ENCODE measurements around the gene CHKA. TPM values are rescaled to one million over a fixed set of nuclear protein-coding genes. Genes with fewer than 3 reads are reported as not detected.

CHKA gene
- total and polyA plus RNA-seq, 4 donors, result 17.6 to 73.4 (median 49.0) TPM

GRCh38 chr11:68128682-68129327, 7.6 kb upstream of the CHKA start:
- H3K4me3 ChIP-seq, result peak overlapping the region; percentile 1
- TF ChIP-seq CTCF (IDR thresholded peaks at IDR 0.05; ENCODE audit: control extremely low read depth, extremely low read depth), result no peak
- H3K36me3 ChIP-seq (ENCODE audit: control insufficient read depth in 4 of 4, insufficient read depth in 4 of 4, low read length in 4 of 4), result no peaks in the 10 kb centered on the region
- H3K9me3 ChIP-seq (ENCODE audit: control insufficient read depth in 4 of 4, insufficient read depth in 3 of 4, low read length in 3 of 4), result peaks cover 0 to 2% (median 0%) of the 10 kb centered on the region in 4 donors
- DNase-seq, result peak; percentile 77 to 88 (median 81)
- peak overlapping the region in 1 of 2 donors; percentile 23 for H3K27ac ChIP-seq (ENCODE audit: low read depth in 1 of 2, low read length in 1 of 2)
- peaks cover 0 to 12% (median 6%) of the 10 kb centered on the region in 5 donors for H3K4me1 ChIP-seq (ENCODE audit: control insufficient read depth in 5 of 5, insufficient read depth in 5 of 5, low read length in 5 of 5)
- ATAC-seq (ENCODE audit: insufficient read depth, low FRiP score), result no peak
- no peaks in the 10 kb centered on the region for H3K27me3 ChIP-seq (ENCODE audit: control insufficient read depth in 3 of 3, insufficient read depth in 3 of 3, low read length in 2 of 3)
- H3K9ac ChIP-seq (ENCODE audit: insufficient read depth in 1 of 2, low read length in 2 of 2), result peak overlapping the region in 1 of 2 donors; percentile 26
- WGBS, 2 donors, result 23 to 24% methylated on average over 15 of the region's 15 CpGs

- Histone ChIP-seq H3K9ac (ENCODE audit: insufficient read depth in 1 of 2, low read length in 2 of 2) (peak overlapping the region in 1 of 2 donors; percentile 32), H3K4me3 (peak overlapping the region; percentile 1), H3K27me3 (ENCODE audit: control insufficient read depth in 3 of 3, insufficient read depth in 3 of 3, low read length in 2 of 3) (no peaks in the 10 kb centered on the region), H3K36me3 (ENCODE audit: control insufficient read depth in 4 of 4, insufficient read depth in 4 of 4, low read length in 4 of 4) (no peaks in the 10 kb centered on the region), H3K9me3 (ENCODE audit: control insufficient read depth in 4 of 4, insufficient read depth in 3 of 4, low read length in 3 of 4) (peaks cover 0 to 2% (median 0%) of the 10 kb centered on the region in 4 donors), H3K4me1 (ENCODE audit: control insufficient read depth in 5 of 5, insufficient read depth in 5 of 5, low read length in 5 of 5) (peaks cover 0 to 12% (median 6%) of the 10 kb centered on the region in 5 donors), H3K27ac (ENCODE audit: low read depth in 1 of 2, low read length in 1 of 2) (peak overlapping the region in 1 of 2 donors; percentile 87)
- no peak for TF ChIP-seq CTCF (IDR thresholded peaks at IDR 0.05; ENCODE audit: control extremely low read depth, extremely low read depth)
- peak; percentile 87 for ATAC-seq (ENCODE audit: insufficient read depth, low FRiP score)
- peak; percentile 94 to 96 (median 95) for DNase-seq
- WGBS, 2 donors, result 12% methylated on average over 42 to 48 of the region's 48 CpGs
Observed at GRCh38 chr11:68127714-68128681, 6.8 kb upstream of the CHKA start.

- Histone ChIP-seq H3K9me3 (ENCODE audit: control insufficient read depth in 4 of 4, insufficient read depth in 3 of 4, low read length in 3 of 4) (peaks cover 0 to 2% (median 0%) of the 10 kb centered on the region in 4 donors), H3K27ac (ENCODE audit: low read depth in 1 of 2, low read length in 1 of 2) (peak overlapping the region in 1 of 2 donors; percentile 28), H3K27me3 (ENCODE audit: control insufficient read depth in 3 of 3, insufficient read depth in 3 of 3, low read length in 2 of 3) (no peaks in the 10 kb centered on the region), H3K4me3 (no peak overlapping the region), H3K9ac (ENCODE audit: insufficient read depth in 1 of 2, low read length in 2 of 2) (no peak overlapping the region), H3K36me3 (ENCODE audit: control insufficient read depth in 4 of 4, insufficient read depth in 4 of 4, low read length in 4 of 4) (no peaks in the 10 kb centered on the region), H3K4me1 (ENCODE audit: control insufficient read depth in 5 of 5, insufficient read depth in 5 of 5, low read length in 5 of 5) (peaks cover 0 to 24% (median 6%) of the 10 kb centered on the region in 5 donors)
- no peak for TF ChIP-seq CTCF (IDR thresholded peaks at IDR 0.05; ENCODE audit: control extremely low read depth, extremely low read depth)
- DNase-seq, result no peak
- WGBS, 2 donors, result 76 to 88% methylated on average over 4 of the region's 4 CpGs
- no peak for ATAC-seq (ENCODE audit: insufficient read depth, low FRiP score)
Observed at GRCh38 chr11:68125164-68125563, 4.0 kb upstream of the CHKA start.
